OCI-LY3 (cell line): ENCODE results near the gene PC.
"Not testable (repeated sequence)": the region's sequence is repeated elsewhere in the genome, so short reads cannot be mapped to it uniquely, and the experiment has no call there.

Source experiments
- H2AFZ ChIP-seq: fragments of 200-600, 300-600 bp; shearing (Covaris generic); 2 replicates; pipeline ENCODE4 v1.6.0; 2014; ENCODE audit warnings: antibody characterized with exemption, low read depth, low read length
- H3K27ac ChIP-seq: fragments of 200-600, 300-600 bp; sonication (generic); 2 replicates; pipeline ENCODE4 v1.5.1; 2014; ENCODE audit warnings: mild to moderate bottlenecking, low read length, moderate library complexity, mixed read lengths
- H3K27me3 ChIP-seq: fragments of 200-600, 300-600 bp; sonication (generic); 2 replicates; pipeline ENCODE4 v1.6.1; 2014; ENCODE audit warnings: low read depth, low read length, mixed read lengths
- H3K36me3 ChIP-seq: fragments of 200-600, 300-600 bp; sonication (generic); replicated peaks from 2 replicates; pipeline ENCODE3; 2014; ENCODE audit warnings: low read depth, low read length, mixed read lengths
- H3K4me1 ChIP-seq: fragments of 300-600, 200-600 bp; sonication (generic); 2 replicates; pipeline ENCODE4 v1.6.1; 2014; ENCODE audit warnings: low read length, mixed read lengths
- H3K4me2 ChIP-seq: fragments of 200-600, 300-600 bp; sonication (generic); 2 replicates; pipeline ENCODE4 v1.6.1; 2014; ENCODE audit warnings: low read length, mixed read lengths
- H3K4me3 ChIP-seq: fragments of 300-600, 200-600 bp; sonication (generic); 2 replicates; pipeline ENCODE4 v1.5.1; 2014; ENCODE audit warnings: antibody characterized with exemption, mild to moderate bottlenecking, low read length, moderate library complexity
- H3K79me2 ChIP-seq: fragments of 300-600, 200-600 bp; shearing (Covaris generic); 2 replicates; pipeline ENCODE4 v1.6.1; 2014; ENCODE audit warnings: mild to moderate bottlenecking, low read length, mixed read lengths
- H3K9ac ChIP-seq: fragments of 300-600, 200-600 bp; shearing (Covaris generic); 2 replicates; pipeline ENCODE4 v1.6.0; 2014; ENCODE audit warnings: mild to moderate bottlenecking, low read length, moderate library complexity
- H3K9me3 ChIP-seq: fragments of 200-600, 300-600 bp; shearing (Covaris generic); 2 replicates; pipeline ENCODE4 v1.6.1; 2014; ENCODE audit warnings: low read length, mixed read lengths; ENCODE audit not compliant: insufficient read depth
- H4K20me1 ChIP-seq: fragments of 200-600, 300-600 bp; sonication (generic); 2 replicates; pipeline ENCODE4 v1.6.1; 2016; ENCODE audit warnings: low read length, mixed read lengths; ENCODE audit not compliant: insufficient read depth
- CTCF ChIP-seq: fragments of 200-600, 300-600 bp; sonication (generic); IDR thresholded peaks from 2 replicates; pipeline ENCODE4 v1.5.1; 2014; ENCODE audit warnings: antibody characterized with exemption, low read length, low read depth
- EZH2phosphoT487 ChIP-seq: fragments of 200-600 bp; shearing (Covaris generic); IDR thresholded peaks from 2 replicates; pipeline ENCODE4 v1.6.1; 2018; ENCODE audit warnings: antibody characterized with exemption, mixed run types, low read depth

PC gene

GRCh38 chr11:66962801-66963200 lies 4.6 kb upstream of the PC start:
- Histone ChIP-seq H3K9me3 (no peaks in the 10 kb centered on the region), H3K36me3 (no peaks in the 10 kb centered on the region), H3K9ac (no peak overlapping the region), H3K4me2 (no peak overlapping the region), H3K79me2 (no peaks in the 10 kb centered on the region), H4K20me1 (no peaks in the 10 kb centered on the region), H3K27ac (no peak overlapping the region), H2AFZ (no peak overlapping the region), H3K4me1 (peaks cover 5% of the 10 kb centered on the region; the same call in 1 of the 2 replicates), H3K4me3 (no peak overlapping the region), H3K27me3 (0 out of 2 replicates have a peak, but pooled peaks cover 7% of the 10 kb centered on the region)
- TF ChIP-seq CTCF, result no peak
- TF ChIP-seq EZH2phosphoT487, result no peak

- Histone ChIP-seq H3K79me2 (no peaks in the 10 kb centered on the region), H3K9ac (no peak overlapping the region), H3K27me3 (0 out of 2 replicates have a peak, but pooled peaks cover 7% of the 10 kb centered on the region), H3K36me3 (no peaks in the 10 kb centered on the region), H3K27ac (no peak overlapping the region), H3K4me2 (no peak overlapping the region), H3K4me3 (no peak overlapping the region), H4K20me1 (no peaks in the 10 kb centered on the region), H2AFZ (no peak overlapping the region), H3K9me3 (no peaks in the 10 kb centered on the region), H3K4me1 (peaks cover 5% of the 10 kb centered on the region; the same call in 1 of the 2 replicates)
- TF ChIP-seq CTCF (no peak), EZH2phosphoT487 (no peak)
Measured at GRCh38 chr11:66962247-66962646, 4.1 kb upstream of the PC start.

DNA sequence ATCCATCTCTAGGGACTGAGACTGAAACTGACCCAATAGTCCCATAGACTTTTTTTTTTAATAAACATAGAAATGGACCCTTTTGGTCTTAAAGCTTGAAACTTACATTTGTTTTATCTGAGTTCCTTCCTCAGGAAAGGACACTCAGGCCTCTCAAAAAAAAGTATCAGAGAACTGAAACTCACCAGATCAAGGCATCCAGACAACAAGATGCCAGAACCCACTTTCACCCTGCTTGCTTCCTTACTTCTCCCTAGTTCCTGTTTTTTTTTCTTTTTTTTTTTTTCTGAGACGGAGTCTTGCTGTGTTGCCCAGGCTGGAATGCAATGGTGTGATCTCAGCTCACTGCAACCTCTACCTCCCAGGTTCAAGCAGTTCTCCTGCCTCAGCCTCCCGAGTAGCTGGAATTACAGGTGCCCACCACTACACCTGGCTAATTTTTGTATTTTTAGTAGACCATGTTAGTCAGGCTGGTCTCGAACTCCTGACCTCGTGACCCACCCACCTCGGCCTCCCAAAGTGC lies 3.6 kb upstream of the PC start:
- not testable (repeated sequence) for H4K20me1 ChIP-seq, H3K79me2 ChIP-seq

GRCh38 chr11:66958956-66959274 lies 732 bp upstream of the PC start:
- Histone ChIP-seq H3K4me3 (no peak overlapping the region), H4K20me1 (no peaks in the 10 kb centered on the region), H3K36me3 (no peaks in the 10 kb centered on the region), H3K9me3 (no peaks in the 10 kb centered on the region), H3K4me2 (no peak overlapping the region), H3K4me1 (peaks cover 5% of the 10 kb centered on the region; the same call in 1 of the 2 replicates), H3K27ac (no peak overlapping the region), H3K79me2 (no peaks in the 10 kb centered on the region), H3K9ac (no peak overlapping the region), H2AFZ (no peak overlapping the region), H3K27me3 (0 out of 2 replicates have a peak, but pooled peaks cover 7% of the 10 kb centered on the region)
- no peak for TF ChIP-seq CTCF
- no peak for TF ChIP-seq EZH2phosphoT487

More for the DNA sequence above, 3.6 kb upstream of the PC start:
- not testable (repeated sequence) for H3K36me3 ChIP-seq, H3K27ac ChIP-seq, H3K27me3 ChIP-seq, H3K9ac ChIP-seq, H2AFZ ChIP-seq, H3K4me1 ChIP-seq, H3K9me3 ChIP-seq, H3K4me2 ChIP-seq, H3K4me3 ChIP-seq

GRCh38 chr11:66957971-66958231 lies 282 bp downstream of the PC start:
- TF ChIP-seq CTCF (no peak), EZH2phosphoT487 (no peak)
- H3K36me3 ChIP-seq, result no peaks in the 10 kb centered on the region
- no peak overlapping the region for H3K9ac ChIP-seq
- no peaks in the 10 kb centered on the region for H3K9me3 ChIP-seq
- H3K27me3 ChIP-seq, result 0 out of 2 replicates have a peak, but pooled peaks cover 7% of the 10 kb centered on the region
- no peaks in the 10 kb centered on the region for H3K79me2 ChIP-seq
- H2AFZ ChIP-seq, result no peak overlapping the region
- H3K27ac ChIP-seq, result no peak overlapping the region
- H3K4me1 ChIP-seq, result peaks cover 5% of the 10 kb centered on the region; the same call in 1 of the 2 replicates
- no peak overlapping the region for H3K4me3 ChIP-seq
- no peak overlapping the region for H3K4me2 ChIP-seq
- no peaks in the 10 kb centered on the region for H4K20me1 ChIP-seq
